Activated naive CD4-positive, alpha-beta T cell treated with anti-CD3 and anti-CD28 coated beads, Interleukin-2, amount 50 U/mL, for 24 hours (primary cell): ENCODE data around the gene MYL7.

Source experiments
- H3K27ac Mint-ChIP-seq: one replicate; pipeline ENCODE4 v1.8.0; 2021; ENCODE audit warnings: mild to moderate bottlenecking, mixed read lengths
- H3K27me3 Mint-ChIP-seq: one replicate; pipeline ENCODE4 v1.8.0; 2021; ENCODE audit warnings: mixed read lengths
- H3K36me3 Mint-ChIP-seq: one replicate; pipeline ENCODE4 v1.8.0; 2021; ENCODE audit warnings: mixed read lengths
- H3K4me1 Mint-ChIP-seq: one replicate; pipeline ENCODE4 v1.8.0; 2021; ENCODE audit warnings: mixed read lengths
- H3K4me3 Mint-ChIP-seq: one replicate; pipeline ENCODE4 v1.8.0; 2021; ENCODE audit warnings: mild to moderate bottlenecking, mixed read lengths
- H3K9me3 Mint-ChIP-seq: one replicate; pipeline ENCODE4 v1.8.0; 2021; ENCODE audit warnings: mixed read lengths

Gene MYL7

DNA sequence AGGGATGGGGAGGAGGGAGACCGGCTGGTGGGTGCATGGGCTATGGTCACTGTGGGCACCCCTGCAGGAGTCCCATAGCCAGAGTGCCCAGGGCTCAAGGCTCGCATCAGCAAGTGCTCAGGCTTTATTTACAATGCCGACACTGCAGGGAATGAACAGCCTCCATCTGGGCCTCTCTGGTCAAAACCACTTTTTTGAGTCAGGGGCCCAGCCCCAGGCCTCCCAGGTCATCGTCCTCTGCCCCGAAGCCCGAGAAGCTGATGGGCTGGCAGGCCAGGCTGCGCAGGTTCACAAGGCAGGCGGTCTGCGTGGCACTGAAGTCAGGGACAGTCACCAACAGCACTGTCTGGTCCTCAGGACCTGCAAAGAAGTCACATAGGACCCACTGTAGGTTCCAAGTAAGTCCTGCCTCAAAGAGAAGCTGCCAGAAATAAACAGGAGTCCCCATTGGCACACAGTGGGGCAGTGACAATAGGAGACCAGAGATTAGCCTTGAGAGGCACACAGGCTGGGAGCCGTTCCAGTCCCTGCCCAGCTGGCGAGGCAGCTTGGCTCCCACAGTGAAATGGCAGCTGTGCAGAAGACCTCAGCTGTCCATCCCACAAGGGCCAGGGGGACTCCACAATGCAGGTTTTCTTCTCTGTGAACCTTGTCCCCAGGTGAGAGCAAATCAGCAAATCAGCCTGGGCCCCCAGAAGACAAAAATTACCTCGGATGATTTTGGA, 26.4 kb downstream of the MYL7 start:
- H3K4me1 Mint-ChIP-seq = peaks cover 8% of the 10 kb centered on the region

DNA sequence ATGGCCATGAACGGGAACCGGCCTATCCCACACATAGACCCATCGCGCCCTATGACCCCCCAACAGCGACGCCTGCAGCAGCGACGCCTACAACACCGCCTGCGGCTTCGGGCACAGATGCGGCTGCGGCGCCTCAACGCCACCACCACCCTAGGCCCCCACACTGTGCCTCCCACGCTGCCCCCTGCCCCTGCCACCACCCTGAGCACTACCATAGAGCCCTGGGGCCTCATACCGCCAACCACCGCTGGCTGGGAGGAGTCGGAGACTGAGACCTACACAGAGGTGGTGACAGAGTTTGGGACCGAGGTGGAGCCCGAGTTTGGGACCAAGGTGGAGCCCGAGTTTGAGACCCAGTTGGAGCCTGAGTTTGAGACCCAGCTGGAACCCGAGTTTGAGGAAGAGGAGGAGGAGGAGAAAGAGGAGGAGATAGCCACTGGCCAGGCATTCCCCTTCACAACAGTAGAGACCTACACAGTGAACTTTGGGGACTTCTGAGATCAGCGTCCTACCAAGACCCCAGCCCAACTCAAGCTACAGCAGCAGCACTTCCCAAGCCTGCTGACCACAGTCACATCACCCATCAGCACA, 27.3 kb downstream of the MYL7 start:
- Mint-ChIP-seq H3K9me3 (no peaks in the 10 kb centered on the region), H3K27ac (no peak overlapping the region), H3K4me1 (peaks cover 4% of the 10 kb centered on the region), H3K4me3 (no peak overlapping the region), H3K36me3 (peaks cover 7% of the 10 kb centered on the region), H3K27me3 (no peaks in the 10 kb centered on the region)

More for the DNA sequence above, 26.4 kb downstream of the MYL7 start:
- Mint-ChIP-seq H3K36me3 (peaks cover 7% of the 10 kb centered on the region), H3K9me3 (no peaks in the 10 kb centered on the region), H3K27ac (no peak overlapping the region), H3K4me3 (no peak overlapping the region), H3K27me3 (no peaks in the 10 kb centered on the region)

DNA sequence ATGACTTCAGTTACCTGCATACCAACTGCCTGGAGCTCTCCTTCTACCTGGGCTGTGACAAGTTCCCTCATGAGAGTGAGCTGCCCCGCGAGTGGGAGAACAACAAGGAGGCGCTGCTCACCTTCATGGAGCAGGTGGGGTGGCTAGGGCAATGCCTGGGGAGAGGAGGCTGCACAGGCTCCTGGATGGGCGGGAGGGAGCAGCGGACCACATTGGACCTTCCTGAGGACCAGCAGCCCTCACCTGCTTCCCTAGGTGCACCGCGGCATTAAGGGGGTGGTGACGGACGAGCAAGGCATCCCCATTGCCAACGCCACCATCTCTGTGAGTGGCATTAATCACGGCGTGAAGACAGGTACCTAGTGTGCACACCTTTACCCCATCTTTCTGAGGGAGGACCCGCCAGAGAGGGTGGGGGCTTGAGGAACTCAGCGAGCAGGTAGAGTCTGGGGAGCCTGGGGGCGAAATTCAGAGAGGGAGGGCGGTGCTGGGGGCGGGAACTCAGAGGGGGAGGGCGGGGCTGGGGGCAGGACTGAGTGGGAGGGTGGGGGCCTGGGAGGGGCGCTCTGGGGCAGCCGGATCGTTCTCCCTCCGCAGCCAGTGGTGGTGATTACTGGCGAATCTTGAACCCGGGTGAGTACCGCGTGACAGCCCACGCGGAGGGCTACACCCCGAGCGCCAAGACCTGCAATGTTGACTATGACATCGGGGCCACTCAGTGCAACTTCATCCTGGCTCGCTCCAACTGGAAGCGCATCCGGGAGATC, 28.0 kb downstream of the MYL7 start:
- H3K27me3 Mint-ChIP-seq = no peaks in the 10 kb centered on the region
- H3K36me3 Mint-ChIP-seq = peaks cover 7% of the 10 kb centered on the region
- no peaks in the 10 kb centered on the region for H3K9me3 Mint-ChIP-seq
- peaks cover 3% of the 10 kb centered on the region for H3K4me1 Mint-ChIP-seq
- H3K4me3 Mint-ChIP-seq = no peak overlapping the region
- H3K27ac Mint-ChIP-seq = no peak overlapping the region

DNA sequence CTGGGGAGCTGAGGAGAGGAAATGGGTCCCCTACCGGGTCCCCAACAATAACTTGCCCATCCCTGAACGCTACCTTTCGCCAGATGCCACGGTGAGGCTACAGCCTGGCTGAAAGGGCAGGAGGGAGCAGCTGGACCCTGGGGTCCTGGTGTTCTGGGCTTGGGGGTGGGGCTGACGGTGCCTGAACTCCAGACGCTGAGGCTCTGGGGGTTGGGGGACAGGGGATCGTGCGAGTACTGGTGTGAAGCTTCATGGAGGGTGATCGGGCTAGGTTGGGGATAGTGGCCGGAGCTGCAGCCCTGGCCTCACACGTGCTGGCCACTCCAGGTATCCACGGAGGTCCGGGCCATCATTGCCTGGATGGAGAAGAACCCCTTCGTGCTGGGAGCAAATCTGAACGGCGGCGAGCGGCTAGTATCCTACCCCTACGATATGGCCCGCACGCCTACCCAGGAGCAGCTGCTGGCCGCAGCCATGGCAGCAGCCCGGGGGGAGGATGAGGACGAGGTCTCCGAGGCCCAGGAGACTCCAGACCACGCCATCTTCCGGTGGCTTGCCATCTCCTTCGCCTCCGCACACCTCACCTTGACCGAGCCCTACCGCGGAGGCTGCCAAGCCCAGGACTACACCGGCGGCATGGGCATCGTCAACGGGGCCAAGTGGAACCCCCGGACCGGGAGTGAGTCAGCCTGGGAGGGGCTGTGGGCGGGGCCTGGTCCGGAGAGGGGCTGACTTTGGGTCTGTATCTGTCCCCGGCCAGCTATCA, 28.7 kb downstream of the MYL7 start:
- Mint-ChIP-seq H3K9me3 (no peaks in the 10 kb centered on the region), H3K27me3 (no peaks in the 10 kb centered on the region), H3K27ac (no peak overlapping the region), H3K4me1 (no peaks in the 10 kb centered on the region), H3K4me3 (no peak overlapping the region), H3K36me3 (peaks cover 4% of the 10 kb centered on the region)

DNA sequence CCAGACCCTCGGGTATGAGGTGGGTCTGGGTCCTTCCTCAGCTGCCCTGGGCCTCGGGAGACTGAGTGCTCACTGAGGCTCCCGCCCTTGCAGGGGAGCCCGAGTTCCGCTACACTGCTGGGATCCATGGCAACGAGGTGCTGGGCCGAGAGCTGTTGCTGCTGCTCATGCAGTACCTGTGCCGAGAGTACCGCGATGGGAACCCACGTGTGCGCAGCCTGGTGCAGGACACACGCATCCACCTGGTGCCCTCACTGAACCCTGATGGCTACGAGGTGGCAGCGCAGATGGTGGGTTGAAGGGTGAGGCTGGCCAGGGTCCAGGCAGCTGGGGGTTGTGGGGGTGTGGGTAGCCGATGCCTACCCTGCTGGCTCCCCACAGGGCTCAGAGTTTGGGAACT, 29.4 kb downstream of the MYL7 start:
- no peak overlapping the region for H3K4me3 Mint-ChIP-seq
- no peak overlapping the region for H3K27ac Mint-ChIP-seq

DNA sequence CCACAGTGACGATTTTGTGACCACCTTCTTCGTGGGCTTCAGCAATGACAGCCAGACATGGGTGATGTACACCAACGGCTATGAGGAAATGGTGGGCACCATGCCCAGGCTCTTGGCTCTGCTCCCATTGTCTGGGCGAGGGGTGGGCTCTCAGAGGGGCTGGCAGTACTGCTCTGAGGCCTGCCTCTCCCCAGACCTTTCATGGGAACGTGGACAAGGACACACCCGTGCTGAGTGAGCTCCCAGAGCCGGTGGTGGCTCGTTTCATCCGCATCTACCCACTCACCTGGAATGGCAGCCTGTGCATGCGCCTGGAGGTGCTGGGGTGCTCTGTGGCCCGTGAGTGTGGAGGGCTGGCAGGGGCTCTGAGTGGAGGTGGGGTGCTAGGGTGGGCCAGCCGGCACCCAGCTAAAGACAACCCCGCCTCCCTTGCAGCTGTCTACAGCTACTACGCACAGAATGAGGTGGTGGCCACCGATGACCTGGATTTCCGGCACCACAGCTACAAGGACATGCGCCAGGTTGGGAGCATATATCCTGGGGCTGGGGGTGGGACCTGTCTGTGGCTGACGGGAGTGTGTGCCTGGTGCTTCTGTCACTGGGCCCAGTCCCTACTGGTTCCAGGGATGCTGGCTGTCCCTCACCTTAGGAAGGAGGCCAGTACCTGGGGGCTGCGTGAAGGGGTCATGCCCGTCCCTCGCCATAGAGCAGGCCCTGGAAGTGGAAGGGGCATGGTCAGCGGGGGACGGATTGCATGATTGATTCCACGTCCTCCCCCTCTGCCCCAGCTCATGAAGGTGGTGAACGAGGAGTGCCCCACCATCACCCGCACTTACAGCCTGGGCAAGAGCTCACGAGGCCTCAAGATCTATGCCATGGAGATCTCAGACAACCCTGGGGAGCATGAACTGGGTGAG, 30.2 kb downstream of the MYL7 start:
- no peak overlapping the region for H3K4me3 Mint-ChIP-seq
- peaks cover 4% of the 10 kb centered on the region for H3K36me3 Mint-ChIP-seq
- no peaks in the 10 kb centered on the region for H3K9me3 Mint-ChIP-seq
- peaks cover 4% of the 10 kb centered on the region for H3K4me1 Mint-ChIP-seq
- H3K27me3 Mint-ChIP-seq = no peaks in the 10 kb centered on the region
- no peak overlapping the region for H3K27ac Mint-ChIP-seq

More for the DNA sequence above, 29.4 kb downstream of the MYL7 start:
- Mint-ChIP-seq H3K36me3 (peaks cover 4% of the 10 kb centered on the region), H3K27me3 (no peaks in the 10 kb centered on the region), H3K4me1 (no peaks in the 10 kb centered on the region), H3K9me3 (no peaks in the 10 kb centered on the region)

DNA sequence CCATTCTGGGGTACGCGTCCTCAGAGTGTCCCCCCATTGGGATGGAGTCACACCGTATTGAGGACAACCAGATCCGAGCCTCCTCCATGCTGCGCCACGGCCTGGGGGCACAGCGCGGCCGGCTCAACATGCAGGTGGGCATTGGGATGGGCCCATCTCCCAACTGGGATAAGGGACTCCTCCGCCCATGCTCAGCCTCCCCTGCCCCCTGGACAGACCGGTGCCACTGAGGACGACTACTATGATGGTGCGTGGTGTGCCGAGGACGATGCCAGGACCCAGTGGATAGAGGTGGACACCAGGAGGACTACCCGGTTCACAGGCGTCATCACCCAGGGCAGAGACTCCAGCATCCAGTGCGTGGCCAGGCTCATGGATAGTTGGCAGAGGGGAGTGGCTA, 31.1 kb downstream of the MYL7 start:
- H3K4me1 Mint-ChIP-seq = peaks cover 14% of the 10 kb centered on the region
- H3K4me3 Mint-ChIP-seq = no peak overlapping the region
- no peak overlapping the region for H3K27ac Mint-ChIP-seq
- no peaks in the 10 kb centered on the region for H3K9me3 Mint-ChIP-seq
- H3K27me3 Mint-ChIP-seq = no peaks in the 10 kb centered on the region
- peaks cover 4% of the 10 kb centered on the region for H3K36me3 Mint-ChIP-seq

DNA sequence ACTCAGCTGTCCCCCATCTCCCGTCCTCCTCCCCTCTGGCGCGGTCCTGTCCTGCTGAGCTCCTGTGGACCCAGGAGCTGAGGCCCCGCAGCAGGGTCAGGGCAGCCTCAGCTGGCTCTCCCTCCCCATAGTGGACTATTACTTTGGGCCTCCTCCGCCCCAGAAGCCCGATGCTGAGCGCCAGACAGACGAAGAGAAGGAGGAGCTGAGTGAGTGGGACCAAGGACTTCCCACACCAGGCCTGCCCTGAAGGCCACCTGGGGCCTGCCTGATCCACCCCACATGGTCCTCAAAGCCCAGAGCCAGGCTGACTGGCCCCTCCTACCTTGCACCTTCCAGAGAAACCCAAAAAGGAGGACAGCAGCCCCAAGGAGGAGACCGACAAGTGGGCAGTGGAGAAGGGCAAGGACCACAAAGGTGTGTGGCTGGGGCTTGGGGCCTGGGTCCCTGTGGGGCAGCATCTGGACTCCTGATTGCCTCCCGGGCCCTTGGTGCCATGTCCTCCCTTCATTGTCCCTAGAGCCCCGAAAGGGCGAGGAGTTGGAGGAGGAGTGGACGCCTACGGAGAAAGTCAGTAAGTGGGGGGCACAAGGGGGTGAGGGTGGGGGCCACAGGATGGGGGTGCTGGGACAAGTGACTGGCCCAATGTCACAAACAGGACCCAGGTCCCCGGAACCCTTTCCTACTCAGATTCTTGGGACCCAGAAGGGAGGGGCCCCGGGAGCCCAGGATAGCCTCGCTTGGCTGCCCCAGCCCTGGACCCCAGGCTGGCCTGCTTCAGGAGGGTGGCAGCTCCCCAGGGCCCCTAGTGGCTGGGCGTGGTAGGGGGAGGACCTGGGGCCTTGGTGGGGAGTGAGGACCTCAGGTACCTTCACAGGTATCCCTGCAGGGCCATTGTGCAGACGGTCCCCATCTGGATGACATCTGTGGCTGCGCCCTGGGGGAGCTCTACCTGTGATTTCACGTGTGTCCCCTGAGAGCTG, 32.1 kb downstream of the MYL7 start:
- Mint-ChIP-seq H3K4me1 (peaks cover 15% of the 10 kb centered on the region), H3K27me3 (no peaks in the 10 kb centered on the region), H3K4me3 (no peak overlapping the region), H3K36me3 (peaks cover 4% of the 10 kb centered on the region), H3K27ac (no peak overlapping the region), H3K9me3 (no peaks in the 10 kb centered on the region)

DNA sequence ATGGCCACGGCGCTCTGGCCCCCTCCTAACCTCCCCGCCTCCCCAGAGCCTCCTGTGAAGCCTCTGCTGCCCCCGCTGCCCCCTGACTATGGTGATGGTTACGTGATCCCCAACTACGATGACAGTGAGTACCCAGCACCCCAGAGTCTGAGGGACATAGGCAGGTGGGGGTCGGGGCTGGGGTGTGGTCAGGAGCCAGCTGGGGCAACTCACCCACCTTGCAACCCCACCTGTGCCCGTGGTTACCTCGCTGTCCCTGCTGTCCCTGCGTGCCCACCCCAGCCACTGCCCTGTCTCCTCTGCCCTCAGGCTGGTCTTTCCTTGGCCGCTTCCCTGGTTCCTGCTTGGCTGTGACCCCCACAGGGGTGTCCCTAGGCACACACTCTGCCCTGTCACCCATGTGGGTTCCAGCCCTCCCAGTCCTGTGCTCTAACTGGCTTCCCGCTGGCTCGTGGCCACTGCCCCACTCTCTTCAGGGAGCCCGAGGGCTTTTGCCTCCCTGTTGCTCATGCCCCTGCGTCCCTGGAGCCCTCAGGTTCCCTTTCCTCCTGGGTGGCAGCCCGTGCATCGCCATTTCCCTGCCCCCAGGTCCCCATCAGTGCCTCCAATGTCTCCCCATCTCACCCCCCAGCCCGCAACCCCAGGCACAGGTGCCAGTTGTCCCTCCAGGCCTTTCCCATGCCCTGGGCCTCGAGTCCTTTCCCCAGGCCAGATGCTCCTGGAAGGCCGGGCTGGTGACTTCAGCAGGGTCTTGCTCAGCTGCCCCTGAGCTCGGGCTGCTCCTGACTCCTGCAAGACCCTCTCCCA, 33.0 kb downstream of the MYL7 start:
- H3K36me3 Mint-ChIP-seq = peaks cover 1% of the 10 kb centered on the region
- H3K4me1 Mint-ChIP-seq = peaks cover 19% of the 10 kb centered on the region
- H3K27me3 Mint-ChIP-seq = no peaks in the 10 kb centered on the region
- H3K9me3 Mint-ChIP-seq = no peaks in the 10 kb centered on the region
- H3K27ac Mint-ChIP-seq = no peak overlapping the region
- peak overlapping the region; percentile 30 for H3K4me3 Mint-ChIP-seq

DNA sequence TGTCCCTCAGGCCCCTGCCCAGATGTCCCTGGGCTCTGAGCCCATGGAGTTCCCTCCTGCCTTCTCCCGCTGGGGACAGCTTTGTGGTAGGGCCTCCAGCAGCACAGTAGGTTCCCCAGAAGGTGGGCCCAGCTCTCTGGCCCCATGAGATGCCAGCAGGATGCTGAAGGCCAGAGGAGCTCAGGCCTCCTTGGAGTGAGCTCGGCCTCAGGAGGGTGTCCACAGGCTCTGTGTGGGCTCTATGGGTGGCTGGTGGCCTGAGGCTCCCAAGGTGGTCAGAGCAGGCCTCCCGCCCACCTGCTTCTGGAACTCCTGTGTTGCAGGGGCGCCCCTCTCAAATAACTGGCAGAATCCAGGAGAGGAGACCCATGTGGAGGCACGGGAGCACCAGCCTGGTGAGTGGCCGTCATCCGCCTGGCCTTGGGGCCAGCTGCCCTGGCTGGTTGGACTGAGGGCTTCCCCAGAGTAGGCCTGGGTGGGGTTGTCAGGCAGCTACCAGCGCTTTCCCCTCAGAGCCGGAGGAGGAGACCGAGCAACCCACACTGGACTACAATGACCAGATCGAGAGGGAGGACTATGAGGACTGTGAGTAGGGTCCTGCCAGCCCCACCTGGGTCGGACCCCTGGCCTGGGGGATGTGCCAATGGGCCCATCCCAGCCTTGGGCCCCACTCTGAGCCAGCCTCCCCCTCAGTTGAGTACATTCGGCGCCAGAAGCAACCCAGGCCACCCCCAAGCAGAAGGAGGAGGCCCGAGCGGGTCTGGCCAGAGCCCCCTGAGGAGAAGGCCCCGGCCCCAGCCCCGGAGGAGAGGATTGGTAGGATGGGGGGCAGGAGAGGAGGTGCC, 33.8 kb downstream of the MYL7 start:
- H3K9me3 Mint-ChIP-seq = no peaks in the 10 kb centered on the region
- no peak overlapping the region for H3K4me3 Mint-ChIP-seq
- peaks cover 20% of the 10 kb centered on the region for H3K4me1 Mint-ChIP-seq
- H3K27ac Mint-ChIP-seq = no peak overlapping the region
- peaks cover 1% of the 10 kb centered on the region for H3K36me3 Mint-ChIP-seq
- no peaks in the 10 kb centered on the region for H3K27me3 Mint-ChIP-seq

DNA sequence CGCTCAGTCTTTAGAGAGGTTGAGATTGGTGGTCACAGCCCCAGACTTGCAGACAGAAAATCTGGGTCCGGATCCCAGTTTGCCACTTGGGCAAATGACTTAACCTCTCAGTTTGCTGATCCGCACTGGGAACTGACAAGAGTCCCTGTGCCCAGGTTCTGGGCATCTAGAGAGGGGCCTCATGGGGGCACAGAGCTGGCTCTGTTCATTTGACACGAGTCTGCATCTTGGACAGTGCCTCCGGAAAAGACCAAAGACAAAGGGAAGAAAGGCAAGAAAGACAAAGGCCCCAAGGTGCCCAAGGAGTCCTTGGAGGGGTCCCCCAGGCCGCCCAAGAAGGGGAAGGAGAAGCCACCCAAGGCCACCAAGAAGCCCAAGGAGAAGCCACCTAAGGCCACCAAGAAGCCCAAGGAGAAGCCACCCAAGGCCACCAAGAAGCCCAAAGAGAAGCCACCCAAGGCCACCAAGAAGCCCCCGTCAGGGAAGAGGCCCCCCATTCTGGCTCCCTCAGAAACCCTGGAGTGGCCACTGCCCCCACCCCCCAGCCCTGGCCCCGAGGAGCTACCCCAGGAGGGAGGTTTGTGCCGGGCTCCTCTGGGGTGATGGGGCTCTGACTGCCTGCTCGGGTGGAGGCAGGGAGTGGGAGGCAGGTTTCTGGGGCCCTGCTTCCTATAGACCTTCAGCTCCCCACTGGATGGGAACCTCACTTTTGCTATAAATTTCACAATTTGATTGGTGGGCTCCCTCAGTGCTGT, 34.6 kb downstream of the MYL7 start:
- Mint-ChIP-seq H3K27me3 (no peaks in the 10 kb centered on the region), H3K27ac (peak overlapping the region; percentile 76), H3K4me1 (peaks cover 20% of the 10 kb centered on the region), H3K36me3 (peaks cover 1% of the 10 kb centered on the region), H3K4me3 (peak overlapping the region; percentile 85), H3K9me3 (no peaks in the 10 kb centered on the region)

DNA sequence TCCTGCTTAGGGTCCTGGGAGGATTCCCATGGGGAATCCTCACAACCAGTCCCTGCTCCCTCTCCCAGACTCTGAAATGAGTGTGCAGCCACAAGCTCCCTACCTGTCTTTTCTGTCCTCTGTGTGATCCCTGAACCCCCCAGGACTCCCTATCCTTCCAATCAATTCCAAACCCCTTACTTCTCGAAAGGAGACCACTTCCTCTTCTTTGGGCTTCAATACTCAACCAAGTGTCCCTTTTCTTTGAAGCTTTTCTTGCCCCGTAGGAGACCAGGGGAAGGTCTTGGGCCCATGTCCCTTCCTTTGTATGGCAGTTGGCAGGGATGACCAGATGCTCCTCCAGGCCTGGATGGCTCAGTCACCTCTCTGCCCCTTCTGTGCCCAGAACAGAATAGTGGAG, 35.3 kb downstream of the MYL7 start:
- peak overlapping the region; percentile 96 for H3K27ac Mint-ChIP-seq

More for the DNA sequence above, 35.3 kb downstream of the MYL7 start:
- peaks cover 20% of the 10 kb centered on the region for H3K4me1 Mint-ChIP-seq
- no peaks in the 10 kb centered on the region for H3K9me3 Mint-ChIP-seq
- peak overlapping the region; percentile 85 for H3K4me3 Mint-ChIP-seq
- H3K36me3 Mint-ChIP-seq = peaks cover 1% of the 10 kb centered on the region
- H3K27me3 Mint-ChIP-seq = no peaks in the 10 kb centered on the region
